ENCODE data around the gene ATE1.

ATE1 gene

DNA sequence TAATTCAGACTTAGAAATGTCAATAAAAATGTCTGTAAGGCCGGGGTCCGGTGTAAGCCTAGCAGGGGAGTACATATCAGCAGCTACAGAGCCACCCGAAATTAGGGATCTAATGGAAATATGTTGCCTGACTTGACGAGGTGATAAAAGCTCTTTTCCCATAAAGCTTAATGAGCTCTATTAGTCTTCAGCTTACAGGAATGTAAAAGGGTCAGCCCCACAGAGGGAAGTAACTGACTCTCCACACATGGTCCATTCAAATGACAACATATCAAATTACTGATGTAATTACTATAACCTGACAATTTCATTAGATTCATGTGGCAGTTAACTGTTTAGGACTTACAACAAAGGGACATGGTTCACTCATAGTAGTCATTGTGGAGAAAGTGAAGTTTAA, 62.3 kb downstream of the ATE1 start:
- no peak for DNase-seq

DNA sequence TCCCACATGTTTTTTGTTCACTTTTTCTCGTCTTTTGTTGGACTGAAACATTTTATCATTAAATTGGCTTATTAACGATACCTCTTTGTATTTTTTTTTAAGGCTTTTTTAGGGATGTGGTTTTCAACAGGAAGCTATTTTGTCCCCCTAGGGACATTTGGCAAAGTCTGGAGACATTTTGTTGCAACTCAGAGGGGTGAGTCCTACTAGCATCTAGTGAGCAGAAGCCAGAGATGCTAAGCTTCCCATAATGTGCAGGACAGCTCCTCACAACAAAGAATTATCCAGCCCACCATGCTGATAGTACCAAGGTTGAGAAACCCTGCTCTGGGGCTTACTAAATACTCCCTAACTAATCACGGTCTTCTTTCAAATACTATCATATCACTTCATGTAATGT, 63.2 kb downstream of the ATE1 start:
- DNase-seq, result no peak

GRCh38 chr10:121864168-121864567, 63.7 kb downstream of the ATE1 start:
- no peak for DNase-seq

DNA sequence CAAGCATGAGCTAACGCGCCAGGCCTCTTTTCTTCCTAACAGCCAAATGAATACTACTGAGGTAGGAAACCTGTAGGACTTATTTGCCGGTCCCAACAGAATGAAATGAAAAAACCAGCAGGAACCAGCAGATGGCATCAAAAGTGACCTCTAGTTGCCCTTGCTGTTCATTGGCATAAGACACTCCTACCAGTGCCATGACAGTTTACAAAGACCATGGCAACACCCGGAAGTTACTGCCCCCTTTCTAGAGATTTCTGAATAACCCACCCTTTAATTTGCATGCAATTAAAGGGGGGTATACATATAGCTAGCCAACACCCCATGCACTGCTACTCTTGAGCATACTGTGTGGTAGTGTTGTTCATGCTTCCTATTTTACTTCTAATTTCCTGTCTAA, 65.2 kb downstream of the ATE1 start:
- DNase-seq, result no peak

DNA sequence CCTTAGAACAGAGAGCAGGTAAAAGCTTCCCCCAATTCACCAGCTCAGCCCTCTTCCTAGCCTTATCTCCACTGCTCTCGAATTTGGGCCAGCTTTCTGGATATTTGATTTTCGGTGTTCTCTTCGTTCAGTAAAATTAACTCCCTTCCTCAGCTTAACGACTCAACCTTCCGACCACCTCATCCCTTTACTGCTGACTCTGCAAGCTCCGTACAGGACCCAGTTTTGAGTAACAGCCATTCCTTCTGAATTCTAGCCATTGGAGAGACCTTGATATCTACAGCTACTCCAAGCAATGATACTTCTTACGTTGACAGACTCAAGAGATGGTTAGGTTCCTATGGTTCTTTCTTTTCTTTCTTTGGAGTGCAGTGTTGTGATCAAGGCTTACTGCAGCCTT, 65.8 kb downstream of the ATE1 start:
- DNase-seq, result no peak

- no peak for DNase-seq
Observed at GRCh38 chr10:121860810-121861209, 67.0 kb downstream of the ATE1 start.

GRCh38 chr10:121854809-121855445, 72.9 kb downstream of the ATE1 start:
- DNase-seq, result no peak

- no peak for DNase-seq
Observed at GRCh38 chr10:121853950-121854349, 73.9 kb downstream of the ATE1 start.

DNA sequence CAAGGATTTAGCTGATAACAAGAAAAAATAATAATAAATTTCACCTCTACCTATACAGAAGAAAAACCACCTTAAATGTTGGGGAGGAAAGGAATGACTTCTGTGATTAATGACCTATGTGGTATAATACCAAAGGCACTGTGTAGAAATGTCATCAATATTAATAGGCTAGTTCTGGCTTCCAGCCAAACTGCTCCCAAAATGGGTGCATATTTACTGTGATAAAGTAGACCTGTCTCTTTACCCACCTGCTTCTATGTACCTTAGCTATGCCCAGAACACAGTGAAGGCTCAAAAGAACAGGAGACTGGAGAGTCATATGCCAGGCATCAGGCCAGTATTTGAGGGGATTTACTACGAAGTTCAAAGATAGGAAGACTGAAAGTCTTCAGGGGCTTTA, 76.0 kb downstream of the ATE1 start:
- DNase-seq, result no peak

GRCh38 chr10:121848082-121848481, 79.7 kb downstream of the ATE1 start:
- no peak for DNase-seq

GRCh38 chr10:121846555-121846954, 81.3 kb downstream of the ATE1 start:
- no peak for DNase-seq

DNA sequence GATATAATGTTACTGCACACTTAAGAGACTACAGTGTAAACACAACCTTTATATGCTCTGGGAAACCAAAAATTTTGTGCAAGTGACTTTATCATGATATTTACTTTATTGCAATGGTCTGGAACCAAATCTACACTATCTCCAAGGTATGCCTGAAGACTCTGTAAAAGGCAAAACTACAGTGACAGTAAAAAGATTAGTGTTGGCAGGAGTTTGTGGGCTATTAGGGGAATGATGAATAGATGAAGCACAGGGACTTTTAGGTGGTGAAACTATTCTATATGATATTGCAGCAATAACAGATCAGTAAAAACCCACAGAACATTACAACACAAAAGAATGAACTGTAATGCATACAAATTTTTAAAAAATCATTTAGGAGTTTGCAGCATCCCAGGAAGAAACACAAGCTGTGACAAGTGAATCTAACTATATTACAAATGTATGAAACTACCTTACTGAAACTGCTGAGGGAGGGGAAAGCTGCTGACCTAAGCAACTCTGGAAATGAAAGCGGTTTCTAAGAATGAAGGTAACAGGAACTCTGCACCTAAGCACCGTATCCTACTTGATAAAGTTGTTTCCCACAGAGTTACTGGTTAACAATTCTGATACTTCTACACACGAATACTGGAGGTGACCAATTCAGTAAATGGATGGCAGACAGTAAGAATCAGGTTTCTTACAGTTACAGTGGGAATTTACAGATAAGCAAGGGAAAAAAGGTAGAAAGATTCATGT, 82.6 kb downstream of the ATE1 start:
- no peak for DNase-seq

GRCh38 chr10:121844537-121844936, 83.3 kb downstream of the ATE1 start:
- no peak for DNase-seq

- DNase-seq, result no peak
Observed at GRCh38 chr10:121843379-121843778, 84.5 kb downstream of the ATE1 start.

DNA sequence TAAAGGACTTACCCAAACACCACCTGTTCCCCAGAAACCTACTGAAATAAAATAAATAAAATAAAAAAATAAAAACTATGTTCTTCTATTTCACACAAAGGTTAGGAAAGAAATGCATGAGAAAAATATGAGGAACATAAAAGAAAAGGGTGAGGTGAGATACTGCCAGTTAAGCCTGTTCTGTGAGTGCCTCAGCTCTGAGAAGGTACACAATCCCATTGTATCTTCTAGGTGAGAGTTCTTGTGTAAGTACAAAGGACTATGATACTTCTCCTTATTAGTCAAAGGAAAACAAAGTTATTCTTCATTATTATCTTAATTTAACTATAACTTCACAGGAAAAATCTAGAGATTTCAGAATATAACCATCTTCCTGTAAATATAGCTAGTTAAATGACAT, 86.0 kb downstream of the ATE1 start:
- DNase-seq, result no peak

- DNase-seq, result no peak
Observed at GRCh38 chr10:121838931-121839330, 88.9 kb downstream of the ATE1 start.

- DNase-seq, result no peak
Observed at GRCh38 chr10:121838149-121838548, 89.7 kb downstream of the ATE1 start.

DNA sequence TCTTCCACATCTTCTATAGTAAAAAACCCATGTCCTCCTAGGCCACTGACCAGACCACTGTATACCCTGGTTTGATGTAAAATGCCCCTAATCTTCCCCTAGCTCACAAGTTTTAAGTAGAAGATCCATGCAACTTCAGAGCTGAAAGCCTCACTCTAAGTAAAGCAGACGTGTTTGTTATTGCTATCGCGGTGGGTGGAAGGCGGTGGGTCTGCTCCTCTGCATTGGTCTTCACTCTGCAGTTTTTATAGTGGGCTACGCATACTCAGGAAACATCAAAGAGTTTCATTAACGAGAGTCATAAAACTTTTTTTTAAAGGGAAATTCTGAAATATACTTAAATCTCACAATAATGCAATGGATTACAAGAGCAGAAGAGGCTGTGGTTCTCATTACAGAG, 91.7 kb downstream of the ATE1 start:
- no peak for DNase-seq

DNA sequence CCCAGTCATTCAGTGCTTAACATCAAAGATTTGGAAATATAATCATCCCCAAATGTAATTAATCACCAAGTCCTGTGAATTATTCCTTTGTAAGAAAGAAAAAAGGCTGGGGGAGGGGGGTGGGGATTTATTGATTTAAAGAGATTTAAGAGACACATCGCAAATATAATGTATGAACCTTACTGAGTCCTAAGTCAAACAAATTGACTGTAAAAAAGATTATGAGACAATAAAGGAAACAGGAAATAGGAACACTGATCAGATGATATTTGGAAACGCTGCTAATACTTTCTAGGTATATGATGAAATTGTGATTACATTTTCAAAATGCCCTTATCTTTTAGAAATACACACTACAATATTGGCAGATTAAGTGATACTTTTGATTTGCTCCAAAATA, 92.5 kb downstream of the ATE1 start:
- DNase-seq, result no peak

DNA sequence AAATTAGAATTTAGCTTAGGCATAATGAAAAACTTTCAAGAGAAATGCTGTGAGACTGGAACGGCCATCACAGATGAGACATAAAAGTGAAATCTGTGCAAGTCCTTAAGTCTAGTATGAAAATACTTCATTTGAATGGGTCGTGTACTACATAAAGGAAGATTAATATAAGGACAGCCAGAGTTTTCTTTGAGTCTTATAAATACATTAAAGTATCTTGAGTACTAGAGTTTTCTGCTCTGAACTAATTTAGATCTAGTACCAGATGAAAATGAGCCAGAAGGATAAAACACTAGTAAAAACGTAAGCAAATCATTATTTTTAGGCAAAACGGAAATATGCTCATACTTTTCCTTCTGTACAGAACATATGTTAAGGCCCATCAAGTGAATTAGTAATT, 93.1 kb downstream of the ATE1 start:
- DNase-seq, result no peak

DNA sequence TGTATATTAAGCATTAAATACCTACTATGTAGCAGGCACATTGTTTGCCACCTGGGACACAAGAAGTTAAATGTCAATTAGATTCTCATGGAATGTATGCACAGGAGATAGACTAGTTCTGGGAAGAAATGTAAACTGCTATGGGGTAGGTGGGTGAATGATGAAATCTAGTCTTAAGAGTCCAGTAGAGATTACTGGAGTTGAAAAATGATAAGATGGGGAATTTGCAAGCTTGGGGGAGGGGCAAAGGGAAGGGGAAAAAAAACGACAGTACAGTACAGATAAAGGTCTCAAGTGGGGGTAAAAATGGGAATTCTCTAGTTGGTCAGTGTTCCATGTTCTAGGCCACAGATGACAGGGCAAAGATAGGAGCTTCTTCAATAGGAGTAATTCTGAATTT, 94.4 kb downstream of the ATE1 start:
- DNase-seq, result no peak

DNA sequence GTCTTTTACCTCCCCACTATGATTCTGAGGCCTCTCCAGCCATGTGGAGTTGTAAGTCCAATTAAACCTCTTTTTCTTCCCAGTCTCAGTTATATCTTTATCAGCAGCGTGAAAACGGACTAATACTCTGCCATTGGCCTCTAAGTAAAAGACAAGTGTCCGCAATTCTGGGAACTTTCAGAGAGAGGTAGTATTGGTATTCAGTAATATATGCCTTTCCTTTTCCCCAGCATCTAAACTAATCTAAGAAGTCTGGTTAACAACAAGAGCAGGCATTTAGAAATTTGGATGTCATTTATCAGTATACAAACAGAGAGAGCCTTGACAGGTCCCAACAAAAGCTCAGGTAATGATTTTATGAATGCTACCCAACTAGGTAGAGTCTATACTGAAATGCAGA, 95.2 kb downstream of the ATE1 start:
- DNase-seq, result no peak

- no peak for DNase-seq
Observed at GRCh38 chr10:121831777-121832176, 96.1 kb downstream of the ATE1 start.

GRCh38 chr10:121831237-121831636, 96.6 kb downstream of the ATE1 start:
- no peak for DNase-seq

DNA sequence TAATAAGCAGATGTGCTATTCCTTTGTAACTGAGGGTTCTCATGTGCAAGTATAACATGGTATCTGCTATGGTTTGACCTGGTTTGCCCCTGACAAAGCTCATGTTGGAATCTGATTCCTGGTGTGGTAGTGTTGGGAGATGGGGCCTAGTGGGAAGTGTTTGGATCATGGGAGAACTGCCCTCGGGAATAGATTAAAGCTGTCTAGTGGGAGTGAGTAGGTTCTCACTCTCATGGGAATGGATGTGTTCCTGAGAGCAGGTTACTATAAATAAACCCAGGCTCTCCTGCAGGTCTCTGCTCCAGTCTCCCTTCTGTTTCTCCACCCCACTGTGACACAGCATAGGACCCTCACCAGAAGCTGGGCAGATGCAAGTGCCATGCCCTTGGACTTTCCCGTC, 97.7 kb downstream of the ATE1 start:
- DNase-seq, result no peak

Measured in T1000 (cell line).